Measurements from ENCODE around the gene NALCN. TPM values are rescaled to one million over a fixed set of nuclear protein-coding genes. Genes with fewer than 3 reads are reported as not detected.

The NALCN gene
- total RNA-seq, 5 donors from 2014 or later (not counting 1 experiment from before 2014, with no cell fraction given) = not detected

GRCh38 chr13:101417043-101417406, 717 bp upstream of the NALCN start:
- no peaks in the 10 kb centered on the region for H3K9me3 ChIP-seq
- POLR2A ChIA-PET = no interaction called here
- peak overlapping the region in 1 of 3 donors; percentile 52 for H3K4me3 Mint-ChIP-seq
- no peak overlapping the region for H3K27ac Mint-ChIP-seq
- peaks cover 39 to 51% of the 10 kb centered on the region in 2 donors for H3K27me3 Mint-ChIP-seq
- ATAC-seq (replicated peaks in 1 of 4) = no peak
- no peaks in the 10 kb centered on the region for H3K4me1 ChIP-seq (ENCODE audit: control insufficient read depth in 1 of 2, extremely low read depth in 1 of 2, insufficient read depth in 2 of 2, low read length in 2 of 2)
- H3K27me3 ChIP-seq (replicated peaks in 1 of 2; ENCODE audit: control insufficient read depth in 2 of 2, extremely low read depth in 1 of 2, insufficient read depth in 2 of 2, low read length in 1 of 2) = peaks cover 13 to 20% of the 10 kb centered on the region in 2 experiments
- DNase-seq = no peak
- H3K36me3 ChIP-seq (ENCODE audit: control insufficient read depth in 2 of 2, extremely low read depth in 1 of 2, insufficient read depth in 1 of 2, low read length in 1 of 2) = no peaks in the 10 kb centered on the region
- H3K4me1 Mint-ChIP-seq = peaks cover 0 to 7% (median 6%) of the 10 kb centered on the region in 3 donors
- no CpG with 5 or more reads among the region's 3 CpGs for WGBS (ENCODE audit: insufficient coverage)
- CTCF ChIA-PET = no interaction called here
- H3K4me3 ChIP-seq (ENCODE audit: control insufficient read depth in 1 of 2, extremely low read depth in 1 of 2, low read length in 1 of 2) = no peak overlapping the region
- H3K9me3 Mint-ChIP-seq = no peaks in the 10 kb centered on the region
- no peaks in the 10 kb centered on the region for H3K36me3 Mint-ChIP-seq
- no peak overlapping the region for H3K27ac ChIP-seq (ENCODE audit: low read length)

DNA sequence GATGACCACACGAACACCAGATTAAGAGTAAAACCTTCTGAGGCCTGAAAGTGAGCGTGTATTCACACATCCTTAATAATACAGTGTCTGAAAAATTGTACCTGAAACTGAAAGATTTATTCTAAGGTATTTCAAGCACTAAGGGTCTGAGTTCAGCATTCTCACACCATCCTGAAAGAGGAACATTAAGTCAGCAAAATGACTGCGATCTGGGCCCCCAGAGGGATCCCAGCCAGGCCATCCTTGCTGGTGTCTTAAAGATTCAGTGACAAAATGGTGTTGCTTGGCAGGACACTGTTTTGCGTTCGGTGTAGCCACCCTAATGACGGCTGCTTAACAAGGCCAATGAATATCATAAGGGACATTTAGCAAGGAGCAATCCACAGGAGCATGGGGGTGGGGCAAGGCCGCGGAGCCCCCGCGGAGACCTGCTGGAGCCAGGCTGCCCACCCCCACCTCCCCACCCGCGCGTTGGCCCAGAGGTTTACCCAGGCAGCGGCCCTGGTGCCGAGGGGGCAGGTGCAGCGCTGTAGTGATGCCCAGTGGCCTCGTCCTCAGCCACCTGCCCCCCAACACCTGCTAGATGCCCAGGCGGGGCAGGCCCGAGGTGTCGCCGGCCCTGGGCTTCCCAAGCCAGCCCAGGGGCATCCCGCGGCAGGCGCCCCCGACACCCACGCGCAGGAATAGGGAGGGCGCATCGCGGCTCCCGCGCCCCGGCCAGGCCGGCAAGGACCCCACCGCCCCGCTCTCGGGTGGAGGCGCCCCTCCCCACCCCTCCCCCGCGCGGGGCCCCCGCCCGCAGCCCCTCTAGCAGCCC, 742 bp downstream of the NALCN start:
- no peaks in the 10 kb centered on the region for H3K9me3 Mint-ChIP-seq
- Histone ChIP-seq H3K4me3 (ENCODE audit: control insufficient read depth in 1 of 2, extremely low read depth in 1 of 2, low read length in 1 of 2) (no peak overlapping the region), H3K27me3 (replicated peaks in 1 of 2; ENCODE audit: control insufficient read depth in 2 of 2, extremely low read depth in 1 of 2, insufficient read depth in 2 of 2, low read length in 1 of 2) (peaks cover 13 to 20% of the 10 kb centered on the region in 2 experiments), H3K9me3 (no peaks in the 10 kb centered on the region), H3K4me1 (ENCODE audit: control insufficient read depth in 1 of 2, extremely low read depth in 1 of 2, insufficient read depth in 2 of 2, low read length in 2 of 2) (no peaks in the 10 kb centered on the region), H3K27ac (ENCODE audit: low read length) (no peak overlapping the region), H3K36me3 (ENCODE audit: control insufficient read depth in 2 of 2, extremely low read depth in 1 of 2, insufficient read depth in 1 of 2, low read length in 1 of 2) (no peaks in the 10 kb centered on the region)
- no peaks in the 10 kb centered on the region for H3K36me3 Mint-ChIP-seq
- ChIA-PET POLR2A (no interaction called here), CTCF (interaction anchor here in 1 of 2 donors (0.6 kb wide), 1 partner anchor 161 kb away, joined by 3 read pairs; no protein-coding TSS in a partner anchor)
- DNase-seq (no peak), ATAC-seq (replicated peaks in 1 of 4) (peak in 1 of 4 experiments; percentile 30)
- H3K27ac Mint-ChIP-seq = no peak overlapping the region
- H3K4me1 Mint-ChIP-seq = peaks cover 0 to 7% (median 6%) of the 10 kb centered on the region in 3 donors
- H3K27me3 Mint-ChIP-seq = peaks cover 42 to 55% of the 10 kb centered on the region in 2 donors
- WGBS (ENCODE audit: insufficient coverage) = 26% methylated on average over 15 of the region's 43 CpGs
- no peak overlapping the region for H3K4me3 Mint-ChIP-seq

- peaks cover 0 to 6% (median 6%) of the 10 kb centered on the region in 3 donors for H3K4me1 Mint-ChIP-seq
Measured at GRCh38 chr13:101412076-101412475, 4.2 kb downstream of the NALCN start.

GRCh38 chr13:101408992-101409656, 7.2 kb downstream of the NALCN start:
- no CpG with 5 or more reads among the region's 6 CpGs for WGBS (ENCODE audit: insufficient coverage)
- H3K36me3 Mint-ChIP-seq = no peaks in the 10 kb centered on the region

More at GRCh38 chr13:101412076-101412475, 4.2 kb downstream of the NALCN start:
- POLR2A ChIA-PET = no interaction called here
- Histone ChIP-seq H3K9me3 (no peaks in the 10 kb centered on the region), H3K27ac (ENCODE audit: low read length) (no peak overlapping the region), H3K27me3 (replicated peaks in 1 of 2; ENCODE audit: control insufficient read depth in 2 of 2, extremely low read depth in 1 of 2, insufficient read depth in 2 of 2, low read length in 1 of 2) (peaks cover 8 to 15% of the 10 kb centered on the region in 2 experiments), H3K4me3 (ENCODE audit: control insufficient read depth in 1 of 2, extremely low read depth in 1 of 2, low read length in 1 of 2) (no peak overlapping the region), H3K4me1 (ENCODE audit: control insufficient read depth in 1 of 2, extremely low read depth in 1 of 2, insufficient read depth in 2 of 2, low read length in 2 of 2) (no peaks in the 10 kb centered on the region), H3K36me3 (ENCODE audit: control insufficient read depth in 2 of 2, extremely low read depth in 1 of 2, insufficient read depth in 1 of 2, low read length in 1 of 2) (no peaks in the 10 kb centered on the region)
- no peak for DNase-seq
- no peak for ATAC-seq (replicated peaks in 1 of 4)
- CTCF ChIA-PET = interaction anchor here in 1 of 2 donors (0.6 kb wide), 1 partner anchor 10 kb away, joined by 3 read pairs; no protein-coding TSS in a partner anchor
- Mint-ChIP-seq H3K4me3 (no peak overlapping the region), H3K36me3 (no peaks in the 10 kb centered on the region), H3K9me3 (no peaks in the 10 kb centered on the region), H3K27me3 (peaks cover 26 to 46% of the 10 kb centered on the region in 2 donors), H3K27ac (no peak overlapping the region)
- WGBS (ENCODE audit: insufficient coverage) = 88% methylated on average over 1 of the region's 1 CpG

GRCh38 chr13:101408154-101408553, 8.2 kb downstream of the NALCN start:
- POLR2A ChIA-PET = no interaction called here
- no peaks in the 10 kb centered on the region for H3K36me3 Mint-ChIP-seq
- Histone ChIP-seq H3K36me3 (ENCODE audit: control insufficient read depth in 2 of 2, extremely low read depth in 1 of 2, insufficient read depth in 1 of 2, low read length in 1 of 2) (no peaks in the 10 kb centered on the region), H3K27me3 (replicated peaks in 1 of 2; ENCODE audit: control insufficient read depth in 2 of 2, extremely low read depth in 1 of 2, insufficient read depth in 2 of 2, low read length in 1 of 2) (peaks cover 0 to 6% of the 10 kb centered on the region in 2 experiments), H3K9me3 (no peaks in the 10 kb centered on the region), H3K4me1 (ENCODE audit: control insufficient read depth in 1 of 2, extremely low read depth in 1 of 2, insufficient read depth in 2 of 2, low read length in 2 of 2) (no peaks in the 10 kb centered on the region), H3K27ac (ENCODE audit: low read length) (no peak overlapping the region), H3K4me3 (ENCODE audit: control insufficient read depth in 1 of 2, extremely low read depth in 1 of 2, low read length in 1 of 2) (no peak overlapping the region)
- H3K4me1 Mint-ChIP-seq = no peaks in the 10 kb centered on the region
- H3K27me3 Mint-ChIP-seq = peaks cover 14 to 31% of the 10 kb centered on the region in 2 donors
- no peak for ATAC-seq (replicated peaks in 1 of 4)
- WGBS (ENCODE audit: insufficient coverage) = 89% methylated on average over 8 of the region's 9 CpGs
- no peak overlapping the region for H3K4me3 Mint-ChIP-seq
- H3K9me3 Mint-ChIP-seq = no peaks in the 10 kb centered on the region
- CTCF ChIA-PET = no interaction called here
- DNase-seq = no peak
- no peak overlapping the region for H3K27ac Mint-ChIP-seq

More at GRCh38 chr13:101408992-101409656, 7.2 kb downstream of the NALCN start:
- CTCF ChIA-PET = no interaction called here
- H3K27ac Mint-ChIP-seq = no peak overlapping the region
- H3K4me1 Mint-ChIP-seq = no peaks in the 10 kb centered on the region
- no peaks in the 10 kb centered on the region for H3K4me1 ChIP-seq (ENCODE audit: control insufficient read depth in 1 of 2, extremely low read depth in 1 of 2, insufficient read depth in 2 of 2, low read length in 2 of 2)
- no peaks in the 10 kb centered on the region for H3K9me3 ChIP-seq
- H3K27ac ChIP-seq (ENCODE audit: low read length) = no peak overlapping the region
- no peak overlapping the region for H3K4me3 Mint-ChIP-seq
- peaks cover 15 to 34% of the 10 kb centered on the region in 2 donors for H3K27me3 Mint-ChIP-seq
- POLR2A ChIA-PET = no interaction called here
- H3K4me3 ChIP-seq (ENCODE audit: control insufficient read depth in 1 of 2, extremely low read depth in 1 of 2, low read length in 1 of 2) = no peak overlapping the region
- H3K36me3 ChIP-seq (ENCODE audit: control insufficient read depth in 2 of 2, extremely low read depth in 1 of 2, insufficient read depth in 1 of 2, low read length in 1 of 2) = no peaks in the 10 kb centered on the region
- peaks cover 4 to 6% of the 10 kb centered on the region in 2 experiments for H3K27me3 ChIP-seq (replicated peaks in 1 of 2; ENCODE audit: control insufficient read depth in 2 of 2, extremely low read depth in 1 of 2, insufficient read depth in 2 of 2, low read length in 1 of 2)
- ATAC-seq (replicated peaks in 1 of 4) = no peak
- no peaks in the 10 kb centered on the region for H3K9me3 Mint-ChIP-seq
- DNase-seq = no peak

GRCh38 chr13:101406791-101407190, 9.5 kb downstream of the NALCN start:
- H3K27me3 Mint-ChIP-seq = peaks cover 13 to 24% of the 10 kb centered on the region in 2 donors
- Histone ChIP-seq H3K36me3 (ENCODE audit: control insufficient read depth in 2 of 2, extremely low read depth in 1 of 2, insufficient read depth in 1 of 2, low read length in 1 of 2) (no peaks in the 10 kb centered on the region), H3K4me1 (ENCODE audit: control insufficient read depth in 1 of 2, extremely low read depth in 1 of 2, insufficient read depth in 2 of 2, low read length in 2 of 2) (no peaks in the 10 kb centered on the region), H3K9me3 (no peaks in the 10 kb centered on the region), H3K27ac (ENCODE audit: low read length) (no peak overlapping the region), H3K4me3 (ENCODE audit: control insufficient read depth in 1 of 2, extremely low read depth in 1 of 2, low read length in 1 of 2) (no peak overlapping the region), H3K27me3 (replicated peaks in 1 of 2; ENCODE audit: control insufficient read depth in 2 of 2, extremely low read depth in 1 of 2, insufficient read depth in 2 of 2, low read length in 1 of 2) (peaks cover 0 to 4% of the 10 kb centered on the region in 2 experiments)
- H3K27ac Mint-ChIP-seq = no peak overlapping the region
- no peak overlapping the region for H3K4me3 Mint-ChIP-seq
- no peaks in the 10 kb centered on the region for H3K4me1 Mint-ChIP-seq
- ChIA-PET POLR2A (no interaction called here), CTCF (no interaction called here)
- no peaks in the 10 kb centered on the region for H3K36me3 Mint-ChIP-seq
- H3K9me3 Mint-ChIP-seq = no peaks in the 10 kb centered on the region
- DNase-seq (no peak), ATAC-seq (replicated peaks in 1 of 4) (no peak)
- WGBS (ENCODE audit: insufficient coverage) = no CpG with 5 or more reads among the region's 1 CpG

All from T-cell (primary cell).